Endothelial cell of umbilical vein (primary cell): ENCODE results near the gene TNFRSF19. TPM values are rescaled to one million over a fixed set of nuclear protein-coding genes. Genes with fewer than 3 reads are reported as not detected.

ENCODE experiments used
- BruUV-seq: library from RNA; stranded (reverse); fragments of 400-500 nt; replicated peaks from 2 replicates; lab custom pipeline; 2021; lab: Mats Ljungman, UMichigan
- CTCF ChIA-PET: fragments of 300-600, 350-600 bp; sonication (Branson Sonifier 250); formaldehyde crosslinking; loops from one replicate; lab custom pipeline; 2021; ENCODE audit warnings: antibody characterized with exemption, inconsistent platforms; lab: Charles Lee
- POLR2A ChIA-PET: fragments of 300-600, 350-600 bp; sonication (Branson Sonifier 250); formaldehyde crosslinking; loops from one replicate; lab custom pipeline; 2021; ENCODE audit warnings: antibody characterized with exemption, inconsistent platforms; lab: Charles Lee
- DNase-seq: peaks from one replicate; pipeline ENCODE4 v3.0.0-alpha.2; 2011; ENCODE audit warnings: low read depth, low spot score
- FAIRE-seq: peaks from 2 replicates; lab custom pipeline; 2011; peaks lifted over from hg19 to GRCh38; lab: Jason Lieb, UNC
- H2AFZ ChIP-seq: 2 replicates; pipeline ENCODE4 v1.6.0; 2012; ENCODE audit warnings: low read depth, low read length, control low read depth, inconsistent platforms
- H3K27ac ChIP-seq: 2 replicates; pipeline ENCODE4 v1.5.1; 2011; ENCODE audit warnings: low read depth, mild to moderate bottlenecking, control low read depth, low read length, moderate library complexity; ENCODE audit not compliant: insufficient read depth
- H3K27me3 ChIP-seq, 2 experiments: 2 replicates each; pipeline versions ENCODE4 v1.6.0 to v1.6.1; 2011; ENCODE audit warnings: low read length in 2 of 2, mixed read lengths in 1 of 2; ENCODE audit not compliant: control insufficient read depth in 2 of 2, insufficient read depth in 2 of 2
- H3K36me3 ChIP-seq, 2 experiments: 2 replicates in 1 of 2; 3 replicates in 1 of 2; pipeline ENCODE4 v1.5.1; 2011; ENCODE audit warnings: low read length in 2 of 2, mild to moderate bottlenecking in 1 of 2, moderate library complexity in 1 of 2; ENCODE audit not compliant: control insufficient read depth in 2 of 2, insufficient read depth in 2 of 2; ENCODE audit errors: extremely low read depth in 1 of 2
- H3K4me1 ChIP-seq: 3 replicates; pipeline ENCODE4 v1.5.1; 2011; ENCODE audit warnings: mild to moderate bottlenecking, low read length; ENCODE audit not compliant: control insufficient read depth, insufficient read depth; ENCODE audit errors: extremely low read depth
- H3K4me2 ChIP-seq: 2 replicates; pipeline ENCODE4 v1.6.1; 2011; ENCODE audit warnings: low read length, control low read depth, mixed read lengths; ENCODE audit not compliant: insufficient read depth
- H3K4me3 ChIP-seq, 3 experiments: fragments of 200-600 bp in 1 of 3; sonication (generic), shearing (Covaris generic) in 1 of 3; replicated peaks in 1 of 3; 2 replicates each; pipeline ENCODE4 v1.5.1; 2011 to 2016; ENCODE audit warnings: control low read depth in 3 of 3, low read length in 3 of 3, mild to moderate bottlenecking in 2 of 3, inconsistent platforms in 1 of 3, low read depth in 1 of 3, moderate library complexity in 1 of 3; ENCODE audit not compliant: insufficient read depth in 1 of 3
- H3K79me2 ChIP-seq: 2 replicates; pipeline ENCODE4 v1.6.0; 2012; ENCODE audit warnings: low read length, inconsistent platforms; ENCODE audit not compliant: control insufficient read depth, insufficient read depth
- H3K9ac ChIP-seq: replicated peaks from 2 replicates; pipeline ENCODE3; 2011; ENCODE audit warnings: low read length, control low read depth; ENCODE audit not compliant: insufficient read depth; ENCODE audit errors: extremely low read depth
- H3K9me1 ChIP-seq: replicated peaks from 3 replicates; pipeline ENCODE4 v1.6.0; 2011; ENCODE audit warnings: mild to moderate bottlenecking, low read length; ENCODE audit not compliant: control insufficient read depth, insufficient read depth; ENCODE audit errors: extremely low read depth
- H3K9me3 ChIP-seq: replicated peaks from 2 replicates; pipeline ENCODE4 v1.5.1; 2012; ENCODE audit warnings: low read length, inconsistent platforms; ENCODE audit not compliant: control insufficient read depth, insufficient read depth
- H4K20me1 ChIP-seq: replicated peaks from 2 replicates; pipeline ENCODE3; 2011; ENCODE audit warnings: mild to moderate bottlenecking, low read length; ENCODE audit not compliant: control insufficient read depth, insufficient read depth; ENCODE audit errors: extremely low read depth
- EZH2 ChIP-seq: IDR thresholded peaks from 2 replicates; pipeline ENCODE4 v1.6.1; 2012; ENCODE audit warnings: borderline replicate concordance, low read depth, mild to moderate bottlenecking, moderate library complexity, low read length, inconsistent platforms; ENCODE audit not compliant: severe bottlenecking
- FOS ChIP-seq: IDR thresholded peaks from 2 replicates; pipeline ENCODE4 v1.6.1; 2011; ENCODE audit warnings: mild to moderate bottlenecking, low read length, moderate library complexity, borderline replicate concordance; ENCODE audit not compliant: insufficient read depth
- GATA2 ChIP-seq: IDR thresholded peaks from 2 replicates; pipeline ENCODE4 v1.7.0; 2011; ENCODE audit warnings: low read depth, mild to moderate bottlenecking, moderate library complexity, mixed read lengths, low read length; ENCODE audit not compliant: insufficient read length, insufficient read depth
- JUN ChIP-seq: IDR thresholded peaks from 2 replicates; pipeline ENCODE4 v1.6.1; 2011; ENCODE audit warnings: borderline replicate concordance, low read depth; ENCODE audit not compliant: insufficient read length, insufficient read depth
- MAX ChIP-seq: IDR thresholded peaks from 2 replicates; pipeline ENCODE4 v1.6.1; 2011; ENCODE audit not compliant: insufficient read depth, insufficient read length
- MYC ChIP-seq: IDR thresholded peaks from one replicate; pipeline ENCODE4 v1.6.1; 2011; ENCODE audit warnings: mild to moderate bottlenecking, low read depth, low read length
- POLR2A ChIP-seq: IDR thresholded peaks from 2 replicates; pipeline ENCODE4 v1.6.1; 2012; ENCODE audit warnings: low read depth, mild to moderate bottlenecking, control low read depth, low read length
- POLR2AphosphoS5 ChIP-seq: IDR thresholded peaks from 2 replicates; pipeline ENCODE4 v1.6.1; 2012; ENCODE audit warnings: low read depth, mild to moderate bottlenecking, control low read depth, low read length, moderate library complexity; ENCODE audit not compliant: insufficient read depth
- dilution Hi-C: fragments of 300-500 bp; cut with MboI; formaldehyde crosslinking; loops from one replicate; pipeline ENCODE4 v1.15.0; 2019; ENCODE audit warnings: low sequenced_read_pairs; ENCODE audit not compliant: extremely low pct_ligation_motif_present
- intact Hi-C: fragments of 100-400 bp; cut with micrococcal nuclease; formaldehyde crosslinking; loops from one replicate; pipeline ENCODE4 v1.10.0; 2022
- polyA plus RNA-seq, 4 experiments: library from polyadenylated mRNA; depleted of rRNA in 3 of 4; stranded (reverse) in 3 of 4; unstranded in 1 of 4; fragments of >200 nt; gene quantifications; 2 replicates each; pipeline versions ENCODE4 v1.2.1 to v1.2.3, GENCODE V29; 2011 to 2012; ENCODE audit warnings: missing spikeins in 1 of 4
- total RNA-seq: library from RNA; stranded (reverse); gene quantifications from 2 replicates; pipeline ENCODE4 v1.2.3, GENCODE V29; 2021
- TF ChIP-seq, protein P1 (sequence below), 2 donors: IDR thresholded peaks; 1 replicate in 1 of 2; 2 replicates in 1 of 2; pipeline ENCODE4 v1.5.1; 2011; ENCODE audit warnings: low read length in 2 of 2, mild to moderate bottlenecking in 2 of 2, moderate library complexity in 2 of 2, control low read depth in 1 of 2, inconsistent platforms in 1 of 2, low read depth in 1 of 2; ENCODE audit not compliant: insufficient read depth in 1 of 2; ENCODE audit errors: extremely low read depth in 1 of 2

The TNFRSF19 gene
- total and polyA plus RNA-seq, 2 donors (not counting 3 experiments of a cell fraction or from before 2014, with no cell fraction given) = 0.23 to 0.29 TPM

- Histone ChIP-seq H3K9me3 (no peaks in the 10 kb centered on the region), H2AFZ (no peak overlapping the region), H3K27ac (no peak overlapping the region), H3K79me2 (no peaks in the 10 kb centered on the region), H4K20me1 (no peaks in the 10 kb centered on the region), H3K27me3 (peaks cover 0 to 6% of the 10 kb centered on the region in 2 experiments), H3K36me3 (no peaks in the 10 kb centered on the region), H3K9ac (no peak overlapping the region), H3K9me1 (no peaks in the 10 kb centered on the region), H3K4me2 (no peak overlapping the region), H3K4me3 (no peak overlapping the region), H3K4me1 (no peaks in the 10 kb centered on the region)
- no peak for DNase-seq
- no TSS peak for BruUV-seq
- TF ChIP-seq JUN = no peak
- TF ChIP-seq POLR2A = no peak
- TF ChIP-seq, protein P1, sequence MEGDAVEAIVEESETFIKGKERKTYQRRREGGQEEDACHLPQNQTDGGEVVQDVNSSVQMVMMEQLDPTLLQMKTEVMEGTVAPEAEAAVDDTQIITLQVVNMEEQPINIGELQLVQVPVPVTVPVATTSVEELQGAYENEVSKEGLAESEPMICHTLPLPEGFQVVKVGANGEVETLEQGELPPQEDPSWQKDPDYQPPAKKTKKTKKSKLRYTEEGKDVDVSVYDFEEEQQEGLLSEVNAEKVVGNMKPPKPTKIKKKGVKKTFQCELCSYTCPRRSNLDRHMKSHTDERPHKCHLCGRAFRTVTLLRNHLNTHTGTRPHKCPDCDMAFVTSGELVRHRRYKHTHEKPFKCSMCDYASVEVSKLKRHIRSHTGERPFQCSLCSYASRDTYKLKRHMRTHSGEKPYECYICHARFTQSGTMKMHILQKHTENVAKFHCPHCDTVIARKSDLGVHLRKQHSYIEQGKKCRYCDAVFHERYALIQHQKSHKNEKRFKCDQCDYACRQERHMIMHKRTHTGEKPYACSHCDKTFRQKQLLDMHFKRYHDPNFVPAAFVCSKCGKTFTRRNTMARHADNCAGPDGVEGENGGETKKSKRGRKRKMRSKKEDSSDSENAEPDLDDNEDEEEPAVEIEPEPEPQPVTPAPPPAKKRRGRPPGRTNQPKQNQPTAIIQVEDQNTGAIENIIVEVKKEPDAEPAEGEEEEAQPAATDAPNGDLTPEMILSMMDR (IDR thresholded peaks at IDR 0.05; ENCODE audit: extremely low read depth in 1 of 2, insufficient read depth in 1 of 2, low read depth in 1 of 2, low read length in 2 of 2) = no peak
- no peak for TF ChIP-seq MAX
- no peak for TF ChIP-seq POLR2AphosphoS5
- no peak for TF ChIP-seq FOS
- TF ChIP-seq MYC = no peak
- no peak for TF ChIP-seq EZH2
- no peak for TF ChIP-seq GATA2
- CTCF ChIA-PET = no interaction called here
- FAIRE-seq = no peak
- POLR2A ChIA-PET = no interaction called here
- dilution Hi-C loops (no loop called here), intact Hi-C loops (no loop called here)
Measured at GRCh38 chr13:23670793-23671192, 100.6 kb downstream of the TNFRSF19 start.
